Neural cell (in vitro differentiated cells): ENCODE measurements around the gene FAF1.

Source experiments
- CTCF ChIP-seq: fragments of 450-650 bp; IDR thresholded peaks from 2 replicates; pipeline ENCODE4 v1.5.1; 2014; ENCODE audit warnings: antibody characterized with exemption, mild to moderate bottlenecking, moderate library complexity; ENCODE audit not compliant: poor library complexity, severe bottlenecking
- EZH2 ChIP-seq: fragments of 200-600, 300-800 bp; shearing (Covaris generic), sonication (generic); IDR thresholded peaks from 2 replicates; pipeline ENCODE4 v1.6.1; 2014; ENCODE audit warnings: antibody characterized with exemption, low read length, borderline replicate concordance, mild to moderate bottlenecking; ENCODE audit not compliant: insufficient read depth, poor library complexity, severe bottlenecking
- SMC3 ChIP-seq: fragments of 450-650 bp; conservative IDR thresholded peaks from 2 replicates; pipeline ENCODE4 v1.6.1; 2014; ENCODE audit warnings: antibody characterized with exemption, mild to moderate bottlenecking, moderate library complexity; ENCODE audit not compliant: poor library complexity
- TAF1 ChIP-seq: IDR thresholded peaks from 2 replicates; pipeline ENCODE4 v1.6.1; 2012; ENCODE audit warnings: low read depth

GRCh38 chr1:50930193-50930592, 29.9 kb downstream of the FAF1 start:
- TF ChIP-seq CTCF (no peak), TAF1 (no peak), SMC3 (no peak), EZH2 (no peak)
